NCI-H82 treated with DMSO at 0.1 percent for 48 hours (cell line): ENCODE measurements around the gene DDX60.
"Not testable (repeated sequence)": the region's sequence is repeated elsewhere in the genome, so short reads cannot be mapped to it uniquely, and the experiment has no call there.

ENCODE experiments used
- DNase-seq: peaks from one replicate; lab custom pipeline; 2025; ENCODE audit not compliant: unreplicated experiment; lab: John Stamatoyannopoulos, UW

The DDX60 gene

DNA sequence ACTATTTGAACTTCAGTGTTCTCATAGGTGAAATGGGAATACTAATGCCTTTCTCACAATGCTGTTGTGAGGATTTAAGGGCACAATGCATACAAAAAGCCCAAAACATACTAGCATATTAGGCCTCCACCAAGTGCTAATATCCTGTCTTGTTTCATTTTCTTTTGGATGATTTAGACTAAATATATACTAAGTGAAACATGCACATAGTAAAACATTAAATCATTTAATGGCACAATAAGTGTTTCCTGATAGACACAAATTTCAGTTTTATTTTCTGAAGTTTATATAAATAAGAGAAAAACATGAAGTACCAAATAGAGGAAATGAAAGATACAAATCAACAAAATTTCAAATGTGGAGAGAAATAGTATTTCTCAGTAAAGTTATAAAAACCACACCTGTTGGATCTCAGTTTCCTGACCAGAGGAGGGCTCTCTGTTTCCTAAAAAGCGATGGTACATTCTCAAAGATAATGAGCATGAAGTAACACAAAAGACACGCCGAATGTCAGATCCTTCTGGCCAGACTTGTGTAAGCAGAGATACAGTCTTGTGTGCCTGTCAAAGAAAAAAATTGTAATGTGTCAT lies 25.1 kb downstream of the DDX60 start:
- DNase-seq: no peak

DNA sequence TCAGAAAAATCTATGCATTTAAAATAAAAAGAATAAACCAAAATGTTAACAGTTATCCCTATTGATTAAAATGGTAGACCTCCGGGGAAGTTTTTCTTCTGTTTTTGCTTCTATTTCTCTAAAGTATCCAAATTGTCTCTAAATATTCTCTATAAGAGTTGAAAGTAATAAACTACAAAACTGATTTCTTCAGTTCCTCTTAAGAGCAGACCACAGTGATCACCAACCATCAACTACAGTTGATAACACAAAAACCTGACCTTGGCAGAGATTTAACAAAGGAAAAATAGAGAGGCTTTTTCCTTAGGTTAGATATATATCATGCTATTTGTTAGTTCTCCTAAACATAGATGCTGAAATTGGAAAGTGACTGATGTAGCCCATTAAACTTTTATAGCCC lies 27.3 kb downstream of the DDX60 start:
- no peak for DNase-seq

DNA sequence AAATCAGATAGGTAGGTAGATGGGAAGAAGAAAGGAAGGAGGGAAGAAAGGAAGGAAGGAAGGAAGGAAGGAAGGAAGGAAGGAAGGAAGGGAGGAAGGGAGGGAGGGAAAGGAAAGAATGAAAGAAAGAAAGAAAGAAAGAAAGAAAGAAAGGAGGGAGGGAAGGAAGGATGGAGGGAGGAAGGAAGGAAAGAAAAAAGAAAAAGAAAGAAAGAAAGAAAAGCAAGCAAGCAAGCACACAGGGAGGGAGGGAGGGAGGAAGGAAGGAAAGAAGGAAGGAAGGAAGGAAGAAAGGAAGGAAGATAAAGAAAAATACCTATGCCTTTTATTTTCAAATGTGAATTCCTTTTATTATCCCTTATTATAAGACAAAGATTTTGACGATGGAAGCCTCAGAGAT lies 32.7 kb downstream of the DDX60 start:
- not testable (repeated sequence) for DNase-seq

DNA sequence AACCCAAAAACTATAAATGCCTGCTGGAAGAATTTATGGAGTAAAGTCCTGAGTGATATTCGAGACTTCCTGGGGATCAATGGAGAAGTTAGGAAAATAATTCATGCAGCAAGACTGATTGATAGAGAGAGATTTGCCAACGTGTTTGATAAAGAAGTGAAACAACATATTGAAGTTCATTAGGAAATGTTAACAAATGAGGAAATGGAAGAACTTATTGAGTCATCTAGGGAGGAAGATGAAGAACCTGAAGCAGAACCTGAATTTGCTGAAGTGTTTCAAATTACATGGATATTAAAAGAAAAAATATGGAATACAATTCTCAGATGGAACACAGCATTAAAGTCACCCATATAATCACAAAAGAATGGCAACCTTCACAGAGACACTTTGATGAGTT lies 39.0 kb downstream of the DDX60 start:
- DNase-seq: no peak

DNA sequence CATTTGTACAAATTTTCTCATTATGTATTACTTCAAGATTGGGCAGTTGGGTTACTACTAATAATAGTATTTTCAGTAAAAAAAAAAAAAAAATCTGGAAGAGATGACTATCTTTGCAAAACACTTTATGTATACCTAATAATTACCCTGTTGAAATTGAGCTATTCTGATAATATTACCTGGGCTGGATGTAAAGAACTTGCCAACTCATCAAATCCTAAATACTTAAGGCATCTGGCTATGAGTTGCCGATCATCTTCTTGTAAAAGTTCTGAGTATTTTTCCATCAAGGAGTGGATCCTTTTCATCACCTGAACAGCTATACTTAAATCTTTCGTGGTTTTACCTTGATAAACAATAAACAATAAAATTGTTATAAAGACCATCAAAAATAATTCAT lies 42.7 kb downstream of the DDX60 start:
- DNase-seq: no peak

DNA sequence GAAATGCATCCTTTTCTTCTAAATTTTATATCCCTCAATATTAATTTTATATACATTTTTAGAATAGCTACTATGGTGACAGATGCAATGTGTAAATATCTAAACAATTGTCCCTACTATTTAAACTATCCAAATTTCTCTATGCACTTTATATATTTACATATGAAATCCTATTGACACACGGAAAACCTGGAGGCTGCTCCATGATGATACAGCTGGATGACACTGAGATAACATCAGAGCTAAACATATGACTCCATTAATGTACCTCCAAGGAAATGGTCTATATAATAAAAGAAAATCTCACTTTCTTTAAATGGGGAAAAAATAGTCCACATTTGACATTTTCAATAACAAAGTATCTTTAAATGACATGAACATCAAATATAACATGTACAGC lies 43.7 kb downstream of the DDX60 start:
- DNase-seq: no peak

DNA sequence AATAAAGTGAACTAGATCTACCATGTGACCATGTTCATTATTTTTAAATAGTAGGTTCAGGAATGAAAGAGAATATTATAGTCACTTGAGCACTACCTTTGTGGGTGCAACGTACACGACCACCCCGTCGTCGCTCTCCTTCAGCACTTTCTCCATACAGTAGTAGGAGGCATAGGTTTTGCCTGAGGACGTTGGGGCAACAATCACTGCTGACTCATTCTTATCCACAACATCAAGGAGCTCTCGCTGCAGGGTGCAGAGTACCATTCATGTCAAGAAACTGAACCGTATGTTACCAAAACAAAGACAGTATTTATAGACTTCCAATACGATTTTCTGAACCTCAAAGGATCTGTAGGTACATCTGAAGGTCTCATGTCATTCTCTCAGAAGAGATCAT lies 44.7 kb downstream of the DDX60 start:
- no peak for DNase-seq

DNA sequence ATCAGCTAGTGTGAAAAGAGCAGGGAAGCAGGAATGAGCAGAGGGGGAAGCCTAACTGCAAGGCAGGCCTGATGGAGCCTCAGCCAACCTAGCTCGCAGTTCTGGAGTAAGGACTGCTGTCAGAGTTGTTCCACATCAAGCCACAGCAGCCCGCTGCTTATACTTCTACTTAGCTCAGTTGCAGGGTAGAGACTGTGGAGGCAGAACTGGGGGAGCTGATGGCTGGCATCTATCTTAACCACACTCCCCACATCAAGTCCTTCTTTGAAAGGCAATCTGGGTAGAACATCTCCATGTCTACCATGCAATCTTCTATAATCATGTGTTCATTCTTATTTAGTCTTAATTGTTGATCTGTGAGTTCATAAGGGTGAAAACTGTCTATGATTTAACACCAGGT lies 46.1 kb downstream of the DDX60 start:
- DNase-seq: no peak

DNA sequence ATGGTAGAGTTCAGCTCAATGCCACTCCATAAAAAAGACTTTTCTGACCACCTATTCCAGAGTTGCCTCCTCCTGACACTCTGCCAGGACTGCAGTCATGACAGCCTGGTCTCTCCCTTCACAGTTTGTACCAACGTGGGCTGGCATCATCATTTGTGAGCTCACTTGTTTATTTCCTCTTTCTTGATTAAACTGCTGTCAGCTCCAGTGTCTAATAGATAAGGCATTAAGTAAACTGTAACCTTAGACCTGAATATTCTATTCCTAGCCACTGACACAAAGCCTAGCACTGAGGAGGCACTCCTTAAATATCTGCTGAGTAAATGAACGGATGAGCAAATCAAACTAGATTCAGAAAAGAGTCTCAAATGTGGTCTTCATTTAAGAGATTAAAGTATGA lies 48.7 kb downstream of the DDX60 start:
- DNase-seq: no peak

DNA sequence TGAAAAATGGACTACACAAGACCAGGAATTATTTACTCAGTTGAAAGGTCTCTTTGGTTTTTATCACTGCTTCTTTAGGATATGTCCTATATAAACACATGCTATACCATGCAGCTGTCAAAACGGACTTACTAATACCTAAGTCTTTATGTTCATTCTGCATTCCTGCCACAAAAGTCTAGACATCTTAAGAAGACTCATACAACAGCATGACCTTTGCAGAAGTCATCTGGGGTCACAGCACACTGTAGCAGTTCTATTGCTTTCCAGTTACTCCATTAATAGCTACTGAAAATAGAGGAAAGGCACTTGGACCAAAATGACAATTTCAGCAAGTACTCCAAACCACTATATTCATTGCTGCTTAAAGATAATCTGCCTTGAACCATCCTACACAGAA lies 53.2 kb downstream of the DDX60 start:
- DNase-seq: no peak

DNA sequence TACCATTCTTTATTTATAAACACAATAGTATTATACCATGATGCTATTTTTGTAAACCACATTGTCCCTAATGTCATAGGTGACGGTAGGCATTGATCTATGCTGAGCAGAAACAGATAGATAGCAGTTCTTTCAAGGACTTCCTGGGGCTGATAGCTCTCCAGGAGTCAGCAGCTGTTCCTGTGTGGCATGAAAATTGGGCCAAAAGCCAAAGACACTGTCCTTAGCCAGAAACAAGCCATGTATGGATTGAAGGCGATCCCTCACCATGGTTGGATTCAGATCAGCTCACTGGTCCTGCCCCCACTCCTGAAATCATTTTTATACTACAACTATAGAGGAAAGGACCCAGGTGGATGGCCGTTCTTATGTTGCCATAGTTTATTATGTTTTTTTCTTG lies 53.6 kb downstream of the DDX60 start:
- DNase-seq: no peak

DNA sequence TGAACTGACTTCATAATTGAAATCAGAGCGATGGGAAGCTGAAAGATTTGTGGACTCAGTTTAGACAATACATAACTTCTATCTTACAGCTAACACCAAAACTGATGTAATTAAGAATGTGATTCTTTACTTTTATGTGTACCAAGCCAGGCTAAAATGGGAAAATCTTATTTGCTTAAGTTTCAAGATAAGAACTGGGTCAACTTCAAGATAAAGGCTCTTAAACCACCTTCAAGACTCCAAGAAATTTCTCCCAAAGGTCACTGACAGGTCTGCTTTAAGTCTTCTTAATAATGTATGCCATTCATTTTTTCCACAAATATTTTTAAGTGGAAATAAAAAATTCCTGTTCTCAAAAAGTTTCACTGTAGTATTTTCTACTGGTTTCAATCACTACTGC lies 55.5 kb downstream of the DDX60 start:
- DNase-seq: no peak

DNA sequence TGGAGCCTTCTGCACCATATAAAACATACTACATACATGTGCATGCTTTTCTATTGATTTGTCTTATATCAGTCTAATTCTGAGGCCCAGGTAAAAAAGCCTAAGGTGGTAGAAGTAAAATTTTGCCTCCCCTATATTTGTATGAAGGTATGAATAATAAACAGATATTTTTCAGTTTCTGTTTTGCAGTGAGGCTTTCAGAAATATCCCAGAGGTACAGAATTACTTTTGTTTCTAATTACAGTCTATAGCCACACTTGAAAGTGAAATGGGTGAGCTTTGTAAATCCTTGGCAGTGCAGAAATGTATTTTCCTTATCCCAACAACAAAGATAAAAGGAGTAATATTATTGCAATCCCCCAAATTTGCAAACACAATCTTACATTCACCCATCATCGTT lies 59.5 kb downstream of the DDX60 start:
- DNase-seq: no peak

DNA sequence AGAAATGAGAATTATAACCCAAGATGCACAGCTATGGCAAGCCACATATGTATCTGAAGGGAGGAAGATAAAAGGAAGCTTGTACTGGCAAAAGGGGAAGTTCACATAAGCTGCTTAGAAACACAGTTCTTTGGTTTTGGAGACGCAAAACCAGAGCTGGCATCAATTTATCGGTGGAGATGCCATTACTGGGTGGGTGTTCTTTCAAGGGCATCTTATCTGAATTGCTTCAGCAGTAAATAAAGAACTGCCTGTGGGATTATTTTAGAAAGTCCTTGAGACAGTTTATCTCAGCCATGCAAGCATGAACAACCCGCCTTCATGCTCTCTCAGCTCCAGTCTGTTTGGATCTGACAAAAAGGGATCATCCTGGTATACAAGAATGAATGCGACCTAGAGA lies 60.8 kb downstream of the DDX60 start:
- DNase-seq: no peak

DNA sequence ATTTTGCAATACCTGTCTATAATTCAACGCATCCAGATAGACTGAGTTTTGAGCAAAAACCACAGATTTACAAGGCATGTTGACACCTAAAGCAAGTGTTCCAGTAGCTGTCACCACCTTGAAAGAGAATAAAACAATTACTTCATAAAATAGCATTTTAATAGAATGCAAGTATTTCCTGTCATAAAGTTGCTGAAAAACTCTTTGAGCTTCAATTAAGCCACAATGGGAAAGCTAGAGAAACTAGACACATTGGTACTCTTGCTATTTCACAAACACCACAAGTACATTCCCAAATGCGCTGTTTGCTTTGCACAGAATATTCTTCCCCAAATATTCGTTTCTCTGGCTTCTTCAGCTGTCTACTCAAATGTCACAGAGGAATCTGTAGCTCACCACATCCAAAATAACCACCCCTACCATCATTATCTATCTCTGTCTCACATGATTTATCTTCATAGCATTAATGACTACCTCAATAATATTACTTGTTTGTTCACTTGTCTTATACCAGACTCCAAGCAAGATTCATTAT lies 70.3 kb downstream of the DDX60 start:
- DNase-seq: no peak

DNA sequence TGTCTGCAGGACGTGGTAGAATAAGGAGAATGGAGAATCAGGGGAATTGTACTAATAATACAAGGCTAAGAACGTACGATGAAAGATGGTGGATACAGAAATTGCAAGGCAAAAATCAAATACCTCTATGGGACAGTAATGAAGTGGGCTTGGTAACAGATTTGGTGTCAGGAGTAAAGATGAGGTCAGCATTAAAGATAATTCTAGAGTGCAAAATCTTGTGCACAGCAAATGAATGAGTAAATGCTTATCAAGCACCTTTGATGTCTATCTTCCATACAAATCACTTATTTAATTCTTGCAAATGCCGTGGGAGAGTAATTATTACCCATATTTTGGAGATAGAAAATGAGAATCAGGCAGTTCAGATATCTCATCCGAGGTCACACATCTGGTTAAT lies 70.9 kb downstream of the DDX60 start:
- DNase-seq: no peak

DNA sequence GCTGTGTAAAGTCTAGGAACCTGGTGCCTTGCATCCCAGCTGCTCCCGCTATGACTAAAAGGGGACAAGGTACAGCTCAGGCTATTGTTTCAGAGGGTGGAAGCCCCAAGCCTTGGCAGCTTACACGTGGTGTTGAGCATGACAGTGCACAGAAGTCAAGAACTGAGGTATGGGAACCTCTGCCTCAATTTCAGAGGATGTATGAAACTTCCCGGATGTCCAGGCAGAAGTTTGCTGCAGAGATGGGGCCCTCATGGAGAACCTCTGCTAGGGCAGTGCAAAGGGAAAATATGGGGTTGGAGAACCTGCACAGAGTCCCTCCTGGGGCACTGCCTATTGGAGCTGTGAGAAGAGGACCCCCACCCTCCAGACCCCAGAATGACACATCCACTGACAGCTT lies 76.6 kb downstream of the DDX60 start:
- DNase-seq: no peak

DNA sequence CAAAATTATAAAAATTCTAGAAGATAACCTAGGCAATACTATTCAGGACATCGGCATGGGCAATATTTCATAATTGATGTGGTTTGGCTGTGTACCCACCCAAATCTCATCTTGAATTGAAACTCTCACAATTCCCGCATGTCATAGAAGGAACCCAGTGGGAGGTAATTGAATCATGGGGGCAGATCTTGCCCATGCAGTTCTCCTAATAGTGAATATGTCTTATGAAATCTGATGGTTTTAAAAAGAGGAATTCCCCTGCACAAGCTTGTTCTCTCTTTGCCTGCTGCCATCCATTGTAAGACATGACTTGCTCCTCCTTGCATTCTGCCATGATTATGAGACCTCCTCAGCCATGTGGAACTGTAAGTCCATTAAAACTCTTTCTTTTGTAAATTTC lies 77.7 kb downstream of the DDX60 start:
- DNase-seq: no peak

DNA sequence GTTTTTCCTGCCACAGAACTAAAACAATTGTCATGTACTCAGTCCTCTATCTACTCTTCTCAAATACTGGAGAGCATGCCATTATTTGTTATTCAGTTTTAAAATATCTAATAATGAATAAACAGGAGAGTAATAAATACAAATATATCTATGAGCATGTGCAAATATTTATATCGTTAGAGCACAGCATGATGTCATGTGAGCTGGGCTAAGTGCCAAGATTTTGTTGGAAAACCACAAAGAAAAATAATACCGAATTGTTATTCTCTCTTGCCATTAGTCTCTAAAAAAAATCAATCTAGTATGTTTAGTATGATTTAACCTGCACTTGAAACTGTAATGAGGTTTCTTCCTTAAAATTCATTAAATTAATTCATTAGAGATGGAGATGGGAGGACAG lies 97.3 kb downstream of the DDX60 start:
- DNase-seq: no peak

DNA sequence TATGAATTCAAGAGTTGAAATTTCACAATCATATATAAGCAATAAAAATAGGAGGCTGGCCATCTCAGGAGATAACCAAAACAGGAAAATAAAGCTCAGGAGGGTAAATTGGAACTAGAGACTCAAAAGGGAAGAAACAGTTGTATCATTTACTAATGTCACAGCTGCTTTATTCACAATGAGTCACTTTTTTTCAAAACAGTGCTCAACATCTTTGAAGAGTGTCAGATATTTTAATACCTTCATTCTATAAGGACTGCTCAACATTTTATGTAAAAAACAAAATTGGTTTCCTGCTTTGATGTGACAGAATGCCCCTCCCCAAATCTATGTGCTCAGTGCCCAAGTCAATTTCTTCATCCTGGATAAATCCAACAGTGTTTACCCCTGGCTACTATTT lies 97.7 kb downstream of the DDX60 start:
- no peak for DNase-seq

DNA sequence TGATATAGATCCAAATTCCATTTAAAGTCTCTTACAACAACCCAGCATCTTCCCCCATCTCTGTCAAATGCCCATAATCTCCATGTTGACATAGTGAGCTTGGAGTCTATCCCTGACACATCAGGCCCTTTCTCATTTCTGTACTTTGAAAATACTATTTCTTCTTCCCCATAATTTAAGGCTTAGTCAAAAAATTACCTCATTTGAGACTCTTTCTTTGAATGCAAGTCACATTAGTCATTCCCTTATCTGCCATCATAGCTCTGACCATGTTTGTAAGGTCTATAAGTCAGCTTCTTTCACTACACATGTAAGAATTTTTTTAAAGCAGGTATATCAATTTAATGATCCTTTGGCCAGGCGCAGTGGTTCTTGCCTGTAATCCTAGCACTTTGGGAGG lies 99.9 kb downstream of the DDX60 start:
- no peak for DNase-seq

DNA sequence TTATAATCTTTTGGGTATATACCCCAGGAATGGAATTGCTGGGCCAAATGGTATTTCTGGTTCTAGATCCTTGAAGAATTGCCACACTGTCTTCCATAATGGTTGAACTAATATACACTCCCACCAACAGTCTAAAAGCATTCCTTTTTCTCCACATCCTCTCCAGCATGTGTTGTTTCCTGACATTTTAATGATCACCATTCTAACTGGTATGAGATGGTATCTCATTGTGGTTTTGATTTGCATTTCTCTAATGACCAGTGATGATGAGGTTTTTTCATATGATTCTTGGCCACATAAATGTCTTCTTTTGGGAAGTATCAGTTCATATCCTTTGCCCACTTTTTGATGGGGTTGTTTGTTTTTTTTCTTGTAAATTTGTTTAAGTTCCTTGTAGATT lies 105.0 kb downstream of the DDX60 start:
- not testable (repeated sequence) for DNase-seq

DNA sequence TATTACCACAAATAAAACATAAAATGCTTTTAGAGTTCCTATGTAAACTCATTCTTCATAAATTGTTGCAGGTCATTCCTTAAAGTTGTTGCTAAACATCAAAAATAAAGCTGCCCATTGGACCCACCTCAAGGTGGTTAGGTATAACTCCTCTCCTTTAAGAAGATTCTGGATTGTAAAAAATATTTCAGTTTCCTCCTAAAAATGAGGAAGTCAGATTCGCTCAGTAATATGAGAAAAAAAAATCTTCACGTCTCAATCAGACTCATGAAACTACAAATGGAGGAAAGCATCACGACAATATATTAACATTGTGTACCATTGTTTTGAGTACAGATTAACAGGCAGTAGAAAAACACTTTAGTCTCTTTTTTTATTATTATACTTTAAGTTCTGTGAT lies 105.9 kb downstream of the DDX60 start:
- no peak for DNase-seq
